GM12875 (cell line): Measurements from ENCODE around the gene PTPRU.

Source experiments
- H3K4me3 ChIP-seq: one replicate; pipeline ENCODE4 v1.5.1; 2011; ENCODE audit warnings: low read depth, low read length, control low read depth
- CTCF ChIP-seq: IDR thresholded peaks from 2 replicates; pipeline ENCODE4 v1.5.1; 2011; ENCODE audit warnings: low read depth, mild to moderate bottlenecking, control low read depth, inconsistent platforms, low read length, moderate library complexity, borderline replicate concordance; ENCODE audit not compliant: insufficient read depth

Gene PTPRU

GRCh38 chr1:29371332-29371731, 135.0 kb downstream of the PTPRU start:
- H3K4me3 ChIP-seq: no peak overlapping the region
- no peak for TF ChIP-seq CTCF

DNA sequence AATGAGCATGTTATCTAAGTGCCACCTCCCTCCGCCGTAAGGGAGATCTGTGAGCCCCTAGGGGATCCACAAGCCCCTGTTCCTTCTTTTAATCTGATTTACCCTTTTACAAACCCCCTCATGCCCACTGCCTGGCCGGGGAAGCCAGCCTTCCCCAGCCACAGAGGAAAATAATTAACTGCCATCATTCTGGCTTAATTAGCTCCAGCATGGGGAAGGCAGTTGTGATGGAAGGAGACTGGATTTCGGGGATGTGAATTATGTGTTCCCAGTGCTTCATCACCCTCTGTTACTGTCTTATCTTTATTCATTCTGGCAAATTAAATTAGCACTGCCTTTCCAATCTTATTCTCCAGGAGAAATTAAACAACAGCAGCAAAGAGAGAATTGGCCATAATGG, 135.8 kb downstream of the PTPRU start:
- H3K4me3 ChIP-seq: no peak overlapping the region
- no peak for TF ChIP-seq CTCF
